Endothelial cell of umbilical vein (primary cell): ENCODE data around the gene FGF19.

Source experiments
- CTCF ChIP-seq, 2 donors: IDR thresholded peaks; 1 replicate in 1 of 2; 2 replicates in 1 of 2; pipeline ENCODE4 v1.5.1; 2011; ENCODE audit warnings: low read length in 2 of 2, mild to moderate bottlenecking in 2 of 2, moderate library complexity in 2 of 2, control low read depth in 1 of 2, inconsistent platforms in 1 of 2, low read depth in 1 of 2; ENCODE audit not compliant: insufficient read depth in 1 of 2; ENCODE audit errors: extremely low read depth in 1 of 2
- EZH2 ChIP-seq: IDR thresholded peaks from 2 replicates; pipeline ENCODE4 v1.6.1; 2012; ENCODE audit warnings: borderline replicate concordance, low read depth, mild to moderate bottlenecking, moderate library complexity, low read length, inconsistent platforms; ENCODE audit not compliant: severe bottlenecking
- FOS ChIP-seq: IDR thresholded peaks from 2 replicates; pipeline ENCODE4 v1.6.1; 2011; ENCODE audit warnings: mild to moderate bottlenecking, low read length, moderate library complexity, borderline replicate concordance; ENCODE audit not compliant: insufficient read depth
- JUN ChIP-seq: IDR thresholded peaks from 2 replicates; pipeline ENCODE4 v1.6.1; 2011; ENCODE audit warnings: borderline replicate concordance, low read depth; ENCODE audit not compliant: insufficient read length, insufficient read depth
- MAX ChIP-seq: IDR thresholded peaks from 2 replicates; pipeline ENCODE4 v1.6.1; 2011; ENCODE audit not compliant: insufficient read depth, insufficient read length
- MYC ChIP-seq: IDR thresholded peaks from one replicate; pipeline ENCODE4 v1.6.1; 2011; ENCODE audit warnings: mild to moderate bottlenecking, low read depth, low read length
- POLR2A ChIP-seq: IDR thresholded peaks from 2 replicates; pipeline ENCODE4 v1.6.1; 2012; ENCODE audit warnings: low read depth, mild to moderate bottlenecking, control low read depth, low read length
- POLR2AphosphoS5 ChIP-seq: IDR thresholded peaks from 2 replicates; pipeline ENCODE4 v1.6.1; 2012; ENCODE audit warnings: low read depth, mild to moderate bottlenecking, control low read depth, low read length, moderate library complexity; ENCODE audit not compliant: insufficient read depth

GRCh38 chr11:69715446-69715845 lies 11.6 kb upstream of the FGF19 start:
- TF ChIP-seq POLR2A = no peak
- no peak for TF ChIP-seq CTCF (IDR thresholded peaks at IDR 0.05; ENCODE audit: extremely low read depth in 1 of 2, insufficient read depth in 1 of 2, low read depth in 1 of 2, low read length in 2 of 2)
- TF ChIP-seq FOS = no peak
- no peak for TF ChIP-seq MAX
- TF ChIP-seq EZH2 = no peak
- no peak for TF ChIP-seq POLR2AphosphoS5
- TF ChIP-seq MYC = no peak
- no peak for TF ChIP-seq JUN
